A673 (cell line): ENCODE data around the gene DEFB129.

Experiments used
- EZH2 ChIP-seq: fragments of 200-600 bp; sonication (generic); IDR thresholded peaks from 2 replicates; pipeline ENCODE4 v1.6.1; 2017; ENCODE audit warnings: borderline replicate concordance, low read depth, mild to moderate bottlenecking, mixed read lengths, antibody characterized with exemption, low read length; ENCODE audit not compliant: poor library complexity, severe bottlenecking
- TF ChIP-seq, protein P1 (sequence below): fragments of 300-800, 200-600 bp; sonication (generic); conservative IDR thresholded peaks from 2 replicates; pipeline ENCODE4 v1.5.1; 2017; ENCODE audit warnings: low read depth, mild to moderate bottlenecking, antibody characterized with exemption, low read length, moderate library complexity, mixed read lengths

DNA sequence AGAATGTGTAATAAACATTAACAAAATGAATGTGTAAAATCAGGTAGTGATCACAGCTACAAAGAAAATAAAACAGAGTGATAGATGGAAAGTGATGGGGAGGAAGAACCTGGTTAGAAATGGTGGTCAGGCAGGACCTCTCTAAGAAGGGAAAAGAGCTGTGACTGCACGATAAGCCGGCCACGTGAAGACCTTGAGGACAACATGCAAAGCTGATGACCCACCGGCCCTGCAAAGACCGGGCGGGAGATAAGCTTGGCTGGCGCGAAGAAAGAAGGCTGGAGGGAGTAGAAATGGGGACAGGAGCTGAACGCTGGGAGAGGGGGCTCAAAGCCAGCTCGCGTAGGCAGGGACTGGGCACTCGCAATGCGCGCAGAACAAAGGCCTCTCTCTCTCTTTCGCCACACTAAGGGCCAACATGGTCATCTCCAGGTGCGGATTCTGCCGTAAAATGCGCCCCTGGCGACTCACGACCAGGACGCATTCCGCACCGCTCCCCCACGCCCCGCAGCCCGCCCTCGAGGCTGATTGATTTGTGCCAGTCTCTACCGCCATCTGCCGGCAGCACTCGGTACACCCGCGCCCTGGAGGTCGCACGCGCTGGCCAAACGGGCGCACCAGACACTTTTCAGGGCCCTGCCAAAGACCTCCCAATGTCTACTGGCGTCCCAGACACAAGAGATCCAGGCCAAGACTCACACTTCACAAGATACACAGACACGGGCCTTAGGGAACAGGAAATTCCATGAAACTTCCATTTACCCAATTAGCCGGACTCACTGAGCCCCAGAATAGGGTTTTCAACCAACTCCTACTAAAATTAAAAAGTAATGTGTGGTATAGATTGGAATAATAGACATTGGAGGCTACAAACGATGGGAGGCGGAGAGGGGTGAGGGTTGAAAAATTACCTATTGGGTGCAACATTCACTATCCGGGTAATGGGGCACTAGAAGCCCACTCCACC lies 39.8 kb downstream of the DEFB129 start:
- TF ChIP-seq, protein P1, sequence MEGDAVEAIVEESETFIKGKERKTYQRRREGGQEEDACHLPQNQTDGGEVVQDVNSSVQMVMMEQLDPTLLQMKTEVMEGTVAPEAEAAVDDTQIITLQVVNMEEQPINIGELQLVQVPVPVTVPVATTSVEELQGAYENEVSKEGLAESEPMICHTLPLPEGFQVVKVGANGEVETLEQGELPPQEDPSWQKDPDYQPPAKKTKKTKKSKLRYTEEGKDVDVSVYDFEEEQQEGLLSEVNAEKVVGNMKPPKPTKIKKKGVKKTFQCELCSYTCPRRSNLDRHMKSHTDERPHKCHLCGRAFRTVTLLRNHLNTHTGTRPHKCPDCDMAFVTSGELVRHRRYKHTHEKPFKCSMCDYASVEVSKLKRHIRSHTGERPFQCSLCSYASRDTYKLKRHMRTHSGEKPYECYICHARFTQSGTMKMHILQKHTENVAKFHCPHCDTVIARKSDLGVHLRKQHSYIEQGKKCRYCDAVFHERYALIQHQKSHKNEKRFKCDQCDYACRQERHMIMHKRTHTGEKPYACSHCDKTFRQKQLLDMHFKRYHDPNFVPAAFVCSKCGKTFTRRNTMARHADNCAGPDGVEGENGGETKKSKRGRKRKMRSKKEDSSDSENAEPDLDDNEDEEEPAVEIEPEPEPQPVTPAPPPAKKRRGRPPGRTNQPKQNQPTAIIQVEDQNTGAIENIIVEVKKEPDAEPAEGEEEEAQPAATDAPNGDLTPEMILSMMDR, result peak; percentile 97
- TF ChIP-seq EZH2, result no peak
